GM19240 (cell line): ENCODE results near the gene ANKRD10.

ENCODE experiments used
- DNase-seq: peaks from one replicate; pipeline ENCODE4 v3.0.0; 2011; ENCODE audit warnings: low spot score; ENCODE audit not compliant: insufficient read length

The ANKRD10 gene

DNA sequence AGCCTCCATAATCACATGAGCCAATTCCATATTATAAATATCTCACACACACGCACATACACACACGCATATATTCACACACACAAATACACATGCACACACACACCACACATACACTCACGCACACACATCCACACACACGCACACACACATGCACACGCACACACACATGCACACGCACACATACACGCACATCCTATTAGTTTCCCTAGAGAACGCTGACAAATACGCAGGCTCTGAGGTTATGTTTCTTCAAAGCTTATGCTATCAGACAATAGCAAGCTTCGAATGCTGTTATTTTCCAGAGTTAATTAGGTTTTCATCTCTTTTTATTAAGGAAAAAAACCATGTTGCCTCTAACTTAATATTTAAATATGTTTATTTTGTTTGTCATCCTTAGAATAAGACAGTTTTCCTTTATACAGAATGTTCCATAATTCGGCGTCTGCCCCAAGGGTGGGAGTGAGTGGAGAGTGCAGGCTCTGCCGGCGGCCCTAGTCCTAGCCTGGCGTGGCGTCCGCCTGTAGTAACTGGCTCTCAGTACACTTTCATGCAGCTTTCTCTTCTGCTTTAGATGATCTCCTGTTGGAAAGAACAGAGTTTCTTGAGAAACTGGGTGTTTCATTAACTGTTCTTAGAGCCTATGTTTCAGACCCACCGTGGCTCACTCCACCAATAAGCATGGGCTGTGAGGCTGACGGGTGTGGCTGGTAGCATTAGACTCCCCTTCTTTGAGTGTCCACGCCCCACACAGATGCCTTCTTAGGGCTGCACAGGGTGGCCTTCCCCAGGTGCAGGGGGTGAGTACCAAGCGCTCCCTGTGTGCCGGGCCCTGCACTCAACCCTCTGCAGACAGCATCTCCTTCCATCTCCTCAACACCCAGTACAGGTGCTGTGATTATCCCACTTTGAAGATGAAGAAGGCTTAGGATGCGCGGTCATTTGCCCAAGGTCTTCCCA lies 30.4 kb upstream of the ANKRD10 start:
- DNase-seq, result no peak

DNA sequence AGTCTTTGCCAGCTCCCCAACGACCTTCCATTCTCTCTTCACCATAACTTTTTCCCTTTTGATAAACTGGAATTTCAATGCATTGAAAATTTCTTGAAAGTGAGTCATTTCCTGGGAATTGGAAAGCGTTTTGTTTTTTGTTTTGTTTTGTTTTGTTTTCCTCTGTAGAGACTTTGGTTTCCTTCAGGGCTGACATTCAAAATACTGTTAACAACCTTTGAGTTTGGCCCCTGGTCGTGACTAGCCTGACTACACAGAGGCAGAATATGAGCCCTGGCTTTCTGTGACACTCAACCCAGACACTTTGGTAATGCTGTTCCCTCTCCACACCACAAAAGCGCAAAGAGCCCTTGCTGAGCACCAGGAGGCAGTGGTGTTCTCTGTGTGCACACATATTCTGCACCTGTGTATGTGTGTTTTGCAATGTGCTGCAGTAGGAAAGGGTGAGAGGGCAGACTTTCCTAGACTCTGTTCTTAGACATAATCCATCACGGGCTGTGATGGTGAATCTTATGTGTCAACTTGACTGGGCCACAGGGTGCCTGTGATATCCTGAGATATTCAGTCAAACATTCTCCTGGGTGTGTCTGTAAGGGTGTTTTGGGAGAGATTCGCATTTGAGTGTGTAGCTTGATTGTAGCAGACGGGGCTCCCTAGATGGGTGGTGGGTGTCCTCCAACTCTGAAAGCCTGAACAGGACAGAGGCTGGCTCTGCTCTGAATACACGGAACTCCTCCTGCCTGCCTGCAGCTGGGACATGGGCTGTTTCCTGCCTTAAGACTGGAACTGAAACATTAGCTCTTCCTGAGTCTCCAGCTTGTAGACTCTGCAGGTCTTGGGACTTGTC lies 29.5 kb upstream of the ANKRD10 start:
- no peak for DNase-seq

DNA sequence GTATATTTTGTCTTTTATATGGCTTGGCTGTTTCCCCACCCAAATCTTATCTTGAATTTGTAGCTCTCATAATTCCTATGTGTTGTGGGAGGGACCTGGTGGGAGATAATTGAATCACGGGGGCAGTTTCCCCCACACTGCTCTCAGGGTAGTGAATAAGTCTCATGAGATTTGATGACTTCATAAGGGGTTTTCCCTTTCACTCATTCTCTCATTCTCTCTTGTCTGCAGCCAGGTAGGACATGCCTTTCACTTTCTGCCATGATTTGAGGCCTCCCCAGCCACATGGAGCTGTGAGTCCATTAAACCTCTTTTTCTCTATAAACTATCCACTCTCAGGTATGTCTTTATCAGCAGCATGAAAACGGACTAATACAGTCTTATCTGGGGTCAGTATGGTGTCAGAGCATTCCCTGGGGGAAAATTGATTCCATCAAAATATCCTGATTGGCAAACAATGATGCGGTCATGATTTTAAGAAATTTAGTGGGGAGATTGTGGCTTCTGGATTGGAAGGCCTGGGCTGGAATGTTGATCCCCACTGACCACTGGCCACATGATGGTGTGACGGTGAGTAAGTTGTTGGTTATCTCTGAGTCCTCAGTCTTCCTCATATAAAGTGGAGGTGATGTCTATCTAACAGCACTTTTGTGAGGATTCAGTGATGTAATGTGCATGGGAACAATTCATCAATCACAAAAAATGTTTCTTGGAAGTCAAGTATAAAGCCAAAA lies 27.5 kb upstream of the ANKRD10 start:
- no peak for DNase-seq

DNA sequence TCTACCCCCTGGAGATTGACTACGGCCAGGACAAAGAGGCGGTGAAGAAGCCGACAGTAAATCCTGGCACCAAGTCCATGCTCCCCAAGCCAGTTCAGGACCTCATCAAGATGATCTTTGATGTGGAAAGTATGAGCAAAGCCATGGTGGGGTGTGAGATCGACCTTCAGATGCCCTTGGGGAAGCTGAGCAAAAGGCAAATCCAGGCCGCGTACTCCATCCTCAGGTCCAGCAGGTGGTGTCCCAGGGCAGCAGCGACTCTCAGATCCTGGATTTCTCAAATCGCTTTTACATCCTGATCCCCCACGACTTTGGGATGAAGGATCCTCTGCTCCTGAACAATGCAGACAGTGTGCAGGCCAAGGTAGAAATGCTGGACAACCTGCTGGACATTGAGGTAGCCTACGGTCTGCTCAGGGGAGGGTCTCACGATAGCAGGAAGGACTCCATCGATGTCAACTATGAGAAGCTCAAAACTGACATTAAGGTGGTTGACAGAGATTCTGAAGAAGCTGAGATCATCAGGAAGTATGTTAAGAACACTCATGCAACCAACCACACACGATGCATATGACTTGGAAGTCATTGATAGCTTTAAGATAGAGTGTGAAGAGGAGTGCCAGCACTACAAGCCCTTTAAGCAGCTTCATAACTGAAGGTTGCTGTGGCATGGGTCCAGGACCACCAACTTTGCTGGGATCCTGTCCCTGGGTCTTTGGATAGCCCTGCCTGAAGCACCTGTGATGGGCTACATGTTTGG lies 24.0 kb upstream of the ANKRD10 start:
- DNase-seq, result no peak

DNA sequence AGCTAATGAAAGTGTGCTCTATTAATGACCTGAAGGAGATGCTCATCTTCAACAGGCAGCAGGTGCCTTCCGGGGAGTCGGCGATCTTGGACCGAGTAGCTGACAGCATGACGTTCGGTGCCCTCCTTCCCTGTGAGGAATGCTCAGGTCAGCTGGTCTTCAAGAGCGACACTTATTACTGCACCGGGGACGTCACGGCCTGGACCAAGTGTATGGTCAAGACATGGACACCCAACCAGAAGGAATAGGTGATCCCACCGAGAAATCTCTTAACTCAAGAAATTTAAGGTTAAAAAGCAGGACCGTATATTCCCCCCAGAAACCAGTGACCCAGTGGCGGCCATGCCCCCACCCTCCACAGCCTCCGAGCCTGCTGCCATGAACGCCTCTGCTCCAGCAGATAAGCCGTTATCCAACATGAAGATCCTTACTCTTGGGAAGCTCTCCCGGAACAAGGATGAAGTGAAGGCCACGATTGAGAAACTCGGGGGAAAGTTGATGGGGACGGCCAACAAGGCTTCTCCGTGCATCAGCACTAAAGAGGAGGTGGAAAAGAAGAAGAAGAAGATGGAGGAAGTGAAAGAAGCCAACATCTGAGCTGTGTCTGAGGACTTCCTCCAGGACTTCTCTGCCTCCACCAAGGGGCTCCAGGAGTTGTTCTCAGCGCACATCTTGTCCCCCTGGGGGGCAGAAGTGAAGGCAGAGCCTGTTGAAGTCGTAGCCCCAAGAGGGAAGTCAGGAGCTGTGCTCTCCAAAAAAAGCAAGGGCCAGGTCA lies 22.8 kb upstream of the ANKRD10 start:
- DNase-seq, result no peak

DNA sequence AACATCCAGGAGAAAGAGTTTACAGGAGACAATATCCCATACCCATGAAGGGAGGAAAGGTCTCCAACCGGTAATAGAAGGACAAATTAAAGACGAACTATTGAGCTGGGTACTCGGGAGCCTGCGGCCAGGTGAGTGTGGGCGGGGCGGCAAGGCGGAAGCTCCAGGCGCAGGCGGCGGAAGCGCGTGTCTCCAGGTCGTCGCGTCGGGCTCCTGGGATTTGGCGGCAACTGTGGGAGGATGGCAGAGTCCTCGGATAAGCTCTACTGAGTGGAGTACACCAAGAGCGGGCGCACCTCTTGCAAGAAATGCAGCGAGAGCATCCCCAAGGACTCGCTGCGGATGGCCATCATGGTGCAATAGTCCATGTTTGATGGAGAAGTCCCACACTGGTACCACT lies 21.6 kb upstream of the ANKRD10 start:
- DNase-seq, result no peak

DNA sequence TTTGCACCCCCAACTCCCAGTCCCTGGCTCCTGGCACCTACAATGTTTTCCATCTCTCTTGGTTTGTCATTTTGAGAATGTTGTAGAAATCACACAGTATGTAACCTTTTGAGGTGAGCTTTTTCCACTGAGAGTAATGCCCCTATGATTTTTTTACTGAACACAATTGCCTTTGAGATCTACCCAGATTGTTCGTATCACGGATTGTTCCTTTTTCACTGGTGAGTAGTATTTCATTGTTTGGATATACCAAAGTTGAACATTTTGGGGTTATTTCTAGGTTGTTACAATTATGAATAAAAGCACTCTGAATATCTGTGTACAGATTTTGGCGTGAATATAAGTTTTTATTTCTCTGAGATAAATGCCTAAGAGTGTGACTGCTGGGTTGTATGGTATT lies 17.7 kb upstream of the ANKRD10 start:
- no peak for DNase-seq

DNA sequence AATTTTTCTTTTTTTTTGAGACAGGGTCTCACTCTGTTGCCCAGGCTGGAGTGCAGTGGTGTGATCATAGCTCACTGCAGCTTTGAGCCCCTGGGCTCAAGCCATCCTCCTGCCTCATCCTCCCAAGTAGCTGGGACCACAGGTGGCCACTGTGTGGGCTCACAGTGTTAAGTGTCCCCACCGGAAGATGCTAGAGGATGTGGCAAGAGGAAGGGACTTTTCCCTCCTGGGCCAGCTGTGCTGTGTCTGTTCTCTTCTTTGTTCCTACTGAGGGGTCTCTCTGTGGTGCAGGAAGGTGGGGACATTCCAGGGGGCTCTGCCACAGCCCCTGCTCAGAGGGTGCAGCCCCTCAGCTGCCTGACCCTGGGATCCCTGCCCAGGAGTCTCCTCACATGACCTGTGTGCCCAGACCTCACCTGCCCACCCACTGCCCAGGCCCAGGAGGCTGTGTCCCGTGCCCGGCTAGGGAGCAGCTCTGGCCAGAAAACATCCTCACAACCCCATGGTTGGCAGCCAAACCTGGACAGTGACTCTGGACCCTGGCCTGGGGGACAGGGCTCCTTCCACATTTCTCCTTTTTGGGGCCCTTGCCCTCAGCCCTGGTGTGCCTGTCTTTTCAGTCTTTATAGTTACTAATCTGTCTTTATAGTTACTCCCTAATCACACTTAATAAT lies 14.4 kb upstream of the ANKRD10 start:
- no peak for DNase-seq

DNA sequence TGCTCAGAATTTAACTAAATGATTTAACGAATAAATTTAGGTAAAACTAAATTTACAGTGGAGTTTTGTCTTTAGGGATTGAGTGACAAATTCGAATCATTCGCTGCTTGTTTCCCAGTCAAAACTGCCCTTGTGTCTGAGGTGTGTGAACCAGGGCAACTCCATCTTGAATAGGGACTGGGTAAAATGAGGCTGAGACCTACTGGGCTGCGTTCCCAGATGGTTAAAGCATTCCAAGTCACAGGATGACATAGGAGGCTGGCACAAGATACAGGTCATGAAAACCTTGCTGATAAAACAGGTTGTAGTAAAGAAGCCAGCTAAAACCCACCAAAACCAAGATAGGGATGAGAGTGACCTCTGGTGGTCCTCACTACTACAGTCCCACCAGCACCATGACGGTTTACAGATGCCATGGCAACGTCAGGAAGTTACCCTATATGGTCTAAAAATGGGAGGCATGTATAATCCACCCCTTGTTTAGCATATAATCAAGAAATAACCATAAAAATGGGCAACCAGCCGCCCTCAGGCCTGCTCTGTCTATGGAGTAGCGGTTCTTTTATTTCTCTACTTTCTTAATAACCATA lies 10.2 kb upstream of the ANKRD10 start:
- DNase-seq, result no peak

DNA sequence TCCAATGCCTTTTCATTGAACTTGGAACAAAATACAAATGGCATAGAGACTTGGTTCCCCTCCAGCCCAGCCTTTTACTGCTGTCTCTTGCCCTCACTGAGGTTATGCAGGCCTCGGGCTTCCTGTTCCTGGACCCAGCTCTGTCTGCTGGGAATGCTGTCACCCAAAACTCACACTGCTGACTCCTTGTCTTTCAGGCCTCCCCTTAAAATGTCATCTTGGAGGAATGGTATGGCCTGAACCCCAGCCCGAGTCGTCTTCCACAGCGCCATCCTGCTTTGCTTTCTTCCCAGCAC lies 9.7 kb upstream of the ANKRD10 start:
- DNase-seq, result no peak

DNA sequence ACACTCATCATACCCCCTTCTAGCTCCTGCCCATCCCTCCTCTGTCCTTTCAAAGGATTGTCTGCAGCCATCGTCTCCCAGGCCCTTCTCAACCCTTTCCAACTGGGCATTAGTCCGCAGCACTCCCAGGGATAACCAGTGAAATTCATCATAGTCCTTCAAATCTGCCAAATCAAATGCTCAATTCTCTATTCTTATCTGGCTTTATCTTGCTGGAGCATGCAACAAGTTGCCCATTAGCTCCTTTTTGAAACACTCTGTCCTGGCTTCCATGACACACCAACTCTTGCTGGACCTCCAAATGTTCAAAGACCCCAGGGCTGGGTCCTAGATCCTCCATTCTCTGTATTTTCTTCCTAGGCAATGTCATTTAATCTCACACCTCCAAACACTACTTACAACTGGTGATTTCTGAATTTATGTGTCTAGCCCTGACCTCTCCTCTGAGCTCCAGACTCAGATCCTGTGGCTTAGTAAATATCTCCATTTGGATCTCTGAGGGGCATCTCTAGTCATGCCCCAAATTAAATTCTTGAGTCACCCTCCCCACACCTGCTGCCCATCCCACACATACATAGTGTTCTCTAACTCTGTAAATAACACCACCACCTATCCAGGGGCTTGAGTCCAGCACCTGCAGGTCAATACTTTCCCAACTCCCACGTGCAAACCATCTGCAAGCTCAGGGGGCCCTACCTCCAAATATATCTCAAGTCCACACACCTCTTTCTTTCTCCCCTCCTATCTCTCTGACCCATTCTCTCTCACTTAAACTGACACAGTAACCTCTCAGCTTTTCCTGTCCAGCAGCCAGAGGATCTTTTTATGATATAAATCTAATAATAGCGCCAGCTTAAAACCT lies 9.1 kb upstream of the ANKRD10 start:
- DNase-seq, result no peak

DNA sequence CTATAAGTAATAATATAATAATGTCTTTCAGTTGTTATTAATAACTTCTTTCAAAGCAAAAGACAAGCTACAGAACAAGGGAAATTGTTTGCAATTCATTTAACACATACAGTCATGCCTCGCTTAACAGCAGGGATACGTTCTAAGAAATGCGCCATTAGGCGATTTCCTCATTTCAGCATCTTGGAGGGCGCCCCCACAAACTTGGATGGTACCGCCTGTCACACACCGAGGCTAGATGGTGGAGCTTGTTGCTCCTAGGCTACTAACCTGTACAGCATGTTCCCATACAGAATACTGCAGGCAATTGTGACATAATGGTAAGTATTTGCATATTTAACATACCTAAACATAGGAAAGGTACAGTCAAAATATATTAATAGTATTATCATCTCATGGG lies 8.2 kb upstream of the ANKRD10 start:
- no peak for DNase-seq

DNA sequence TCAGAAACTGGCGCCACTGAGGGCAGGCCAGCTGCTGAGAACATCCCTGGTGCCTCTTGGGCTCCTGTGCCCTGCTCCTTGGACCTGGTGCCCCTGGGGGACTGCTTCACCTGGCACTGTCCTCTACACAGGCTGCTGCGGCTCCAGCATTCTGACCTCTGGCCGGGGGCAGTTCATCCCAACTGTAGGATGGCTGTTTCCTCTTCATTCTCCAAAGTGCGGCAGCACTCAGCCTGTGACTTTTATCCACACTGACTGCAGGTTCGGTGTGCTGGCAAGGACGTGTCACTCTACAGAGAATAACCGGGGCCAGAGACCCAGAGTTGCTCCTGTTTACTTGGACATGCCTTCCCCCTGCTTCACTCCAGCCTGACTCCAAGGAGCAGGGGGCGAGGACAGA lies 7.6 kb upstream of the ANKRD10 start:
- DNase-seq, result no peak

DNA sequence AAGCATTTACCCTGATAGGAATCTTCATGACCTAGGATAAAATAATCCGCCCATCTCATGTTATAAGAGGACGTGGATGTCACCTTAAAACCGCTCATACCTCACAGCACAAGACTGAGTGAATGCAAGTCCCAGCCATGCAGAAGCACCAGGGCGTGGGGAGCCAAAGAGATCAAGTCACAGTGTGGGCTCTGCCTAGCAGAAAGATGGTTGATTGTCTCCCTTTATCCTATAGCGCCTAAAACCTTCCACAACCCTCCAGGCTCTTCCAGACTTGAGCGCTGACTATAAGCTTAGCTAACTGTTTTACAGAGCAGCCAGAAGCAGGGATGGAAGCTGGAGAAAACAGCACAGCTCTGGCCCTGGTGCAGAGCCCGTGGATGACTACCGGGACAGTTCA lies 6.8 kb upstream of the ANKRD10 start:
- DNase-seq, result no peak

DNA sequence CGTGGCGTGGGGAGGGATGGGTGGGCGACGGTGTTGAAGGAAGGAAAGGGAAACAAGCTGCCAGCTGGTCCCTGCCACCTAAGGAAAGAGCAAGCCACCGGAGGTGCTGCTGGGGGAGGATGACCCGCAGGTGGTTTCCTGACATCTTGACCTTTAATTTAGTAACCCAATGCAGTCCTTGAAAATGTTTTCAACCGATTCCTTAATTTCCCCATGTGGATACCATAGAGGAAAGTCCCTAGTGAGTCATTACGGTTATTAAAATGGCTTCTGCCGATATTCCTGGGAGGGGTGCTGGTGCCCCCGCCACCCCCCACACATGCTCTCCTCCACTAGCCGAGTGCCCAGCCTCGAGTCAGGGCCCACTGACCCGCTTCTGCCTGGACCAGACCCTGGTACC lies 6.3 kb upstream of the ANKRD10 start:
- DNase-seq, result no peak

DNA sequence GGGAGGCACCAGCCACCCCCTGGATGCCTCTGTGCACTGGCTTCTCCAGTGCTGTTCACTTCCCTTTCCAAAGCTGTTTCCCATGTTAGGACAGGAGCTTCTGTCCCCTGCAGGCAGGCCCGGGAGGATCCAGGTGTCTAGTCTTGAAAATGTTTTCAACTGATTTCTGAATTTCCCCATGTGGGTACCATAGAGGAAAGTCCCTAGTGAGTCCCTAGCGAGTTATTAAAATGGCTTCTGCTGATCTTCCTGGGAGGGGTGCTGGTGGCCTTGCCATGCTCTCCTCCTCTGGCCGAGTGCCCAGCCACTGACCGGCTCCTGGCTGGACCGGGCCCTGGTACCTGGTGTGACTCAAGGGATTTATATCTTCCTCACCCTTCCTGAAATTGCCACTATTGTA lies 5.2 kb upstream of the ANKRD10 start:
- DNase-seq, result no peak

DNA sequence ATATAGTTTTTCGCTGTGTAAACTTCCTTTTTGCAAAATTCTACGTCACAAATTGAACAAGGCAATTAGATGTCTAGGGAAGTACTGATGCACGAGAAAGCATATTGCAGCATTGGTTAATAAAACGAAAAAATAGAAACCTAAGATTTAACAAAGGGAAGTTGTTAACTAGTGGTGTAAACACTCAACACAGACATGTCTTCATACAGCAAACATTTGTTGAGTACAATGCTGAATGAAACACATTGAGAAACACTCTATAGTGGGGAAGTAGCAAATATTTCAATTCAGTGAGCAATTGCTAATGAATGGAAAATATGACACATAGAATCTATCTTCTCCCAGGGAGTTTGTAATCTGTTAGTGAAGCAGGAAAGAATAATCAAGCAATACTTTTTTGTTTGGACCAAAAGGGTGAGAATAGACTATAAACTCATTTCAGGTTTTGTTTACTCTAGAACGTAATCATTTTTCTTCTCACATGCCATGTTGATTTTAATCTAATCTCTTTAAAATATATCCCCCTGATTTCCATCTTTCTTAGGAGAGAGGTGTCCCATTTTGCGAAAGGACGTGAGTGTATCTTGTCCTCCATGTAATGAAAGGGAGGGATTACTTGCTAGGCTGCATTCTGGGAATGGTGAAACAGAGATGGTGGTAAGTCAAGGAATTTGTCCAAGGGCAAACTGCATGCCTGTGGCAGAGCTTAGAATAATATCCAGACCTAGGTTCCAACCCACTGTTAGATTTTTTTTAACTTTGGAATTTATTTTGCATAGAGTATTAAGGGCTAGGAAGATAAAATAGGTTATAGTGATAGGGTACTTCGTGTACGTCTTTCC lies 1.7 kb upstream of the ANKRD10 start:
- no peak for DNase-seq

DNA sequence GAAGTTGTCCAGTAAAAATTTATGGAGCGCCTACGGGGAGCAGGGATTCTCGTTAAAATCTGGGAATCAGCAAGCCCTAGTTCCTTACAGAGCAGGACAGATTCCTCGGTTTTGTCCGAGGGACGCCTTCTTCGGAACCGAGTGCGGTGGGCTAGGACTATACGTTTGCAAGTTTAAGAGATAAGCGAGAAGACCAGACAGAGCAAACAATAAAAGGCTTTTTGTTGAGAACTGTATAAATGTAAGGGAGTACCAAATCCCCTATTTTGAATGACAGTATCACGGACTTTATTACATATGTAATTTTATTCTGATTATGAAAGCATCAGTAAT lies 971 bp upstream of the ANKRD10 start:
- DNase-seq, result no peak
